ENCODE results near the gene LDB3.

- TF ChIP-seq CTCF (conservative IDR thresholded peaks at IDR 0.05; ENCODE audit: low read depth, low read length) = no peak
- no peak for TF ChIP-seq POLR2A (IDR thresholded peaks at IDR 0.05; ENCODE audit: low read depth, low read length)
- TF ChIP-seq RFX5 (IDR thresholded peaks at IDR 0.05; ENCODE audit: low read depth, low read length) = no peak
- no peak for TF ChIP-seq RCOR1 (IDR thresholded peaks at IDR 0.05; ENCODE audit: insufficient replicate concordance, low read length)
- no peak for TF ChIP-seq MAFK (IDR thresholded peaks at IDR 0.05; ENCODE audit: low read depth, low read length)
- TF ChIP-seq SMC3 (IDR thresholded peaks at IDR 0.05; ENCODE audit: low read depth, low read length) = no peak
These were observed 56.1 kb downstream of the LDB3 start for GRCh38 chr10:86724445-86724844.

All from IMR-90 (cell line).